ENCODE data around the gene OR52A5. TPM values are rescaled to one million over a fixed set of nuclear protein-coding genes. Genes with fewer than 3 reads are reported as not detected.

The OR52A5 gene
- total RNA-seq, 3 donors from 2014 or later: not detected

- Histone ChIP-seq H3K4me3 (no peak overlapping the region), H3K4me1 (no peaks in the 10 kb centered on the region), H3K36me3 (no peaks in the 10 kb centered on the region), H3K27ac (no peak overlapping the region), H3K9me3 (no peaks in the 10 kb centered on the region), H3K27me3 (no peaks in the 10 kb centered on the region)
- TF ChIP-seq POLR2A (IDR thresholded peaks at IDR 0.05) (no peak), CTCF (IDR thresholded peaks at IDR 0.05) (no peak), POLR2AphosphoS5 (IDR thresholded peaks at IDR 0.05) (no peak)
- DNase-seq (ENCODE audit: low spot score in 2 of 2): no peak
- intact Hi-C loops (cut with DNase I; ENCODE audit: low total_unique reads): no loop called here
Measured at GRCh38 chr11:5088556-5088955, 49.6 kb downstream of the OR52A5 start.

GRCh38 chr11:5083602-5084001, 54.6 kb downstream of the OR52A5 start:
- no peak for TF ChIP-seq POLR2AphosphoS5 (IDR thresholded peaks at IDR 0.05)
- no peak for TF ChIP-seq POLR2A (IDR thresholded peaks at IDR 0.05)
- no peak for TF ChIP-seq CTCF (IDR thresholded peaks at IDR 0.05)
- no peak for DNase-seq (ENCODE audit: low spot score in 2 of 2)
- H3K4me1 ChIP-seq: no peaks in the 10 kb centered on the region
- intact Hi-C loops (cut with DNase I; ENCODE audit: low total_unique reads): no loop called here
- no peaks in the 10 kb centered on the region for H3K9me3 ChIP-seq
- H3K36me3 ChIP-seq: no peaks in the 10 kb centered on the region
- no peak overlapping the region for H3K4me3 ChIP-seq
- H3K27ac ChIP-seq: no peak overlapping the region
- no peaks in the 10 kb centered on the region for H3K27me3 ChIP-seq

- H3K27me3 ChIP-seq: no peaks in the 10 kb centered on the region
- TF ChIP-seq POLR2A (IDR thresholded peaks at IDR 0.05) (no peak), POLR2AphosphoS5 (IDR thresholded peaks at IDR 0.05) (no peak), CTCF (IDR thresholded peaks at IDR 0.05) (no peak)
- no peaks in the 10 kb centered on the region for H3K36me3 ChIP-seq
- no peak overlapping the region for H3K4me3 ChIP-seq
- no peak overlapping the region for H3K27ac ChIP-seq
- no peaks in the 10 kb centered on the region for H3K9me3 ChIP-seq
- no peak for DNase-seq (ENCODE audit: low spot score in 2 of 2)
- no peaks in the 10 kb centered on the region for H3K4me1 ChIP-seq
- intact Hi-C loops (cut with DNase I; ENCODE audit: low total_unique reads): no loop called here
Measured at GRCh38 chr11:5081405-5081804, 56.8 kb downstream of the OR52A5 start.

Other genes starting within 250 kb of the OR52A5 start
- not detected for gene OR51A7, start 234.6 kb downstream of the OR52A5 start, total RNA-seq
- gene OR51G2, start 219.0 kb downstream of the OR52A5 start, total RNA-seq: not detected
- gene OR51G1, start 214.0 kb downstream of the OR52A5 start, total RNA-seq: not detected
- not detected for gene OR51A4, start 190.8 kb downstream of the OR52A5 start, total RNA-seq
- not detected for gene OR51A2, start 182.6 kb downstream of the OR52A5 start, total RNA-seq
- gene OR51L1, start 143.5 kb downstream of the OR52A5 start, total RNA-seq: not detected
- not detected for gene OR52J3, start 91.8 kb downstream of the OR52A5 start, total RNA-seq
- not detected for gene OR52E2, start 78.7 kb downstream of the OR52A5 start, total RNA-seq
- gene OR52E1, start 68.8 kb downstream of the OR52A5 start, total RNA-seq: not detected
- gene OR52A1, start 16.4 kb upstream of the OR52A5 start, total RNA-seq: not detected
- gene OR51V1, start 62.3 kb upstream of the OR52A5 start, total RNA-seq: not detected
- gene HBB, start 88.7 kb upstream of the OR52A5 start, total RNA-seq: 100 to 1,000 TPM in 2 of 3 donors, 10 to 100 TPM in 1; 71.8 to 334 (median 143) TPM
- not detected for gene HBD, start 96.1 kb upstream of the OR52A5 start, total RNA-seq
- not detected for gene HBG1, start 111.5 kb upstream of the OR52A5 start, total RNA-seq
- not detected for gene HBG2, start 116.4 kb upstream of the OR52A5 start, total RNA-seq
- not detected for gene HBE1, start 131.6 kb upstream of the OR52A5 start, total RNA-seq
- gene OR51B4, start 163.6 kb upstream of the OR52A5 start, total RNA-seq: under 1 TPM in 1 of 3 donors, not detected in 2; 0.48 TPM
- 1 to 10 TPM in 1 of 3 donors, not detected in 2; 1.6 TPM for gene OR51B2, start 185.9 kb upstream of the OR52A5 start, total RNA-seq
- gene OR51B5, start 205.2 kb upstream of the OR52A5 start, total RNA-seq: 1 to 10 TPM in 2 of 3 donors, under 1 TPM in 1; 0.32 to 2.3 (median 1.0) TPM
- gene OR51B6, start 213.2 kb upstream of the OR52A5 start, total RNA-seq: not detected
- gene OR51M1, start 245.5 kb upstream of the OR52A5 start, total RNA-seq: not detected